RPMI7951 (cell line): ENCODE data around the gene GPI. TPM values are rescaled to one million over a fixed set of nuclear protein-coding genes. Genes with fewer than 3 reads are reported as not detected.
"Not testable (repeated sequence)": the region's sequence is repeated elsewhere in the genome, so short reads cannot be mapped to it uniquely, and the experiment has no call there.

Experiments used
- DNase-seq: peaks from one replicate; pipeline ENCODE4 v3.0.0-alpha.2; 2012; ENCODE audit warnings: low read depth
- total RNA-seq: library from RNA; depleted of rRNA; stranded (reverse); fragments of >200 nt; shearing (Covaris generic); gene quantifications from 2 replicates; pipeline ENCODE4 v1.2.3, GENCODE V29; 2014

The GPI gene
- total RNA-seq, 1 experiment from 2014 or later, result 372 TPM

- no peak for DNase-seq
These were observed 2.6 kb downstream of the GPI start for GRCh38 chr19:34367624-34367957.

- DNase-seq, result no peak
These were observed 3.3 kb downstream of the GPI start for GRCh38 chr19:34368338-34368737.

- not testable (repeated sequence) for DNase-seq
These were observed 4.2 kb downstream of the GPI start for GRCh38 chr19:34369166-34369565.

- DNase-seq, result no peak
These were observed 5.1 kb downstream of the GPI start for GRCh38 chr19:34370117-34370516.

- DNase-seq, result no peak
These were observed 6.0 kb downstream of the GPI start for GRCh38 chr19:34370983-34371382.

GRCh38 chr19:34373601-34374288 lies 8.7 kb downstream of the GPI start:
- DNase-seq, result no peak

GRCh38 chr19:34375598-34375997 lies 10.6 kb downstream of the GPI start:
- no peak for DNase-seq

GRCh38 chr19:34380639-34381241 lies 15.7 kb downstream of the GPI start:
- DNase-seq, result no peak

- no peak for DNase-seq
These were observed 16.6 kb downstream of the GPI start for GRCh38 chr19:34381399-34382251.

- no peak for DNase-seq
These were observed 17.5 kb downstream of the GPI start for GRCh38 chr19:34382471-34382870.

- no peak for DNase-seq
These were observed 18.6 kb downstream of the GPI start for GRCh38 chr19:34383599-34383998.

GRCh38 chr19:34386645-34387445 lies 21.8 kb downstream of the GPI start:
- no peak for DNase-seq

- DNase-seq, result no peak
These were observed 22.4 kb downstream of the GPI start for GRCh38 chr19:34387446-34387810.

GRCh38 chr19:34388745-34389144 lies 23.7 kb downstream of the GPI start:
- not testable (repeated sequence) for DNase-seq

- no peak for DNase-seq
These were observed 26.8 kb downstream of the GPI start for GRCh38 chr19:34391813-34392212.

- no peak for DNase-seq
These were observed 28.0 kb downstream of the GPI start for GRCh38 chr19:34393031-34393430.

- no peak for DNase-seq
These were observed 28.6 kb downstream of the GPI start for GRCh38 chr19:34393629-34394028.

- DNase-seq, result no peak
These were observed 32.9 kb downstream of the GPI start for GRCh38 chr19:34397853-34398252.

GRCh38 chr19:34399886-34400285 lies 34.9 kb downstream of the GPI start:
- DNase-seq, result no peak

- not testable (repeated sequence) for DNase-seq
These were observed 35.8 kb downstream of the GPI start for GRCh38 chr19:34400844-34401243.

- DNase-seq, result no peak
These were observed 37.1 kb downstream of the GPI start for GRCh38 chr19:34402074-34402600.

- DNase-seq, result no peak
These were observed 38.8 kb downstream of the GPI start for GRCh38 chr19:34403784-34404108.
